Mesenchymal stem cell (in vitro differentiated cells and primary cell): ENCODE measurements around the gene IWS1.

Experiments
- DNase-seq: peaks from one replicate; pipeline ENCODE4 v3.0.0-alpha.2; 2013
- H2AFZ ChIP-seq: one replicate; pipeline ENCODE4 v1.6.1; 2013; ENCODE audit warnings: low read depth, mild to moderate bottlenecking, control low read depth, inconsistent platforms, low read length, moderate library complexity
- H2AK5ac ChIP-seq: 2 replicates; pipeline ENCODE4 v1.6.1; 2013; ENCODE audit warnings: low read length, moderate library complexity, mild to moderate bottlenecking, inconsistent platforms; ENCODE audit not compliant: severe bottlenecking
- H2BK120ac ChIP-seq: one replicate; pipeline ENCODE4 v1.6.1; 2013; ENCODE audit warnings: low read depth, mild to moderate bottlenecking, inconsistent platforms, low read length, moderate library complexity
- H2BK12ac ChIP-seq, 2 experiments: one replicate each; pipeline ENCODE4 v1.6.1; 2013; ENCODE audit warnings: inconsistent platforms in 2 of 2, low read length in 2 of 2, mild to moderate bottlenecking in 2 of 2, moderate library complexity in 2 of 2, control low read depth in 1 of 2
- H2BK15ac ChIP-seq: one replicate; pipeline ENCODE4 v1.6.1; 2013; ENCODE audit warnings: mild to moderate bottlenecking, low read depth, inconsistent platforms; ENCODE audit not compliant: poor library complexity, severe bottlenecking
- H2BK5ac ChIP-seq: 2 replicates; pipeline ENCODE4 v1.6.1; 2013; ENCODE audit warnings: low read depth, mild to moderate bottlenecking, low read length, control low read depth, inconsistent platforms; ENCODE audit not compliant: poor library complexity, severe bottlenecking
- H3K14ac ChIP-seq, 2 experiments: one replicate each; pipeline ENCODE4 v1.6.1; 2013; ENCODE audit warnings: inconsistent platforms in 2 of 2, low read length in 2 of 2, control low read depth in 1 of 2, mild to moderate bottlenecking in 1 of 2, moderate library complexity in 1 of 2
- H3K18ac ChIP-seq, 2 experiments: one replicate each; pipeline ENCODE4 v1.6.1; 2013; ENCODE audit warnings: inconsistent platforms in 2 of 2, low read length in 2 of 2, control low read depth in 1 of 2, low read depth in 1 of 2, mild to moderate bottlenecking in 1 of 2
- H3K23ac ChIP-seq, 2 experiments: one replicate each; pipeline ENCODE4 v1.6.1; 2013; ENCODE audit warnings: inconsistent platforms in 2 of 2, low read length in 2 of 2, mild to moderate bottlenecking in 2 of 2, moderate library complexity in 2 of 2, control low read depth in 1 of 2
- H3K27ac ChIP-seq: 2 replicates; pipeline ENCODE4 v1.5.1; 2013; ENCODE audit warnings: mild to moderate bottlenecking, moderate library complexity, low read length, control low read depth, inconsistent platforms; ENCODE audit not compliant: poor library complexity, severe bottlenecking
- H3K27me3 ChIP-seq, 2 experiments: 2 replicates each; pipeline versions ENCODE4 v1.6.1 to v1.7.0; 2013; ENCODE audit warnings: low read length in 2 of 2, mild to moderate bottlenecking in 2 of 2, moderate library complexity in 2 of 2, control low read depth in 1 of 2, inconsistent platforms in 1 of 2; ENCODE audit not compliant: control insufficient read depth in 1 of 2, insufficient read depth in 1 of 2
- H3K36me3 ChIP-seq, 2 experiments: 2 replicates each; pipeline versions ENCODE4 v1.6.1 to v1.7.0; 2013; ENCODE audit warnings: low read length in 2 of 2, control low read depth in 1 of 2, inconsistent platforms in 1 of 2, low read depth in 1 of 2, mild to moderate bottlenecking in 1 of 2; ENCODE audit not compliant: insufficient read depth in 2 of 2, control insufficient read depth in 1 of 2
- H3K4ac ChIP-seq, 2 experiments: one replicate each; pipeline ENCODE4 v1.6.1; 2013; ENCODE audit warnings: inconsistent platforms in 2 of 2, low read length in 2 of 2, mild to moderate bottlenecking in 2 of 2, moderate library complexity in 2 of 2, control low read depth in 1 of 2, low read depth in 1 of 2
- H3K4me1 ChIP-seq: 2 replicates; pipeline ENCODE4 v1.6.1; 2013; ENCODE audit warnings: low read depth, low read length, control low read depth; ENCODE audit not compliant: control insufficient read depth, insufficient read depth
- H3K4me2 ChIP-seq: 2 replicates; pipeline ENCODE4 v1.6.1; 2013; ENCODE audit warnings: low read length, mild to moderate bottlenecking, inconsistent platforms; ENCODE audit not compliant: poor library complexity, severe bottlenecking
- H3K4me3 ChIP-seq, 2 experiments: 2 replicates each; pipeline versions ENCODE4 v1.5.1 to v1.7.0; 2013; ENCODE audit warnings: low read length in 2 of 2, mild to moderate bottlenecking in 2 of 2, control low read depth in 1 of 2, low read depth in 1 of 2; ENCODE audit not compliant: insufficient read depth in 1 of 2
- H3K79me1 ChIP-seq: replicated peaks from 2 replicates; pipeline ENCODE4 v1.6.1; 2013; ENCODE audit warnings: mild to moderate bottlenecking, control low read depth, low read length, inconsistent platforms; ENCODE audit not compliant: poor library complexity, severe bottlenecking
- H3K9ac ChIP-seq: 2 replicates; pipeline ENCODE4 v1.7.0; 2013; ENCODE audit warnings: mild to moderate bottlenecking, low read length, moderate library complexity
- H3K9me3 ChIP-seq: 2 replicates; pipeline ENCODE4 v1.7.0; 2013; ENCODE audit warnings: mild to moderate bottlenecking, low read length; ENCODE audit not compliant: control insufficient read depth
- H4K8ac ChIP-seq: one replicate; pipeline ENCODE4 v1.6.1; 2013; ENCODE audit warnings: inconsistent platforms, mild to moderate bottlenecking, low read length, moderate library complexity
- H4K91ac ChIP-seq: one replicate; pipeline ENCODE4 v1.6.1; 2013; ENCODE audit warnings: mild to moderate bottlenecking, low read length, inconsistent platforms
- WGBS: methylation state at CpG from one replicate; pipeline ENCODE4 v1.1.7; 2013; ENCODE audit warnings: mixed read lengths; 5-methylcytosine and 5-hydroxymethylcytosine counted together

The IWS1 gene

GRCh38 chr2:127537644-127538043, 11.4 kb upstream of the IWS1 start:
- Histone ChIP-seq H2BK12ac (no peak overlapping the region), H4K8ac (no peak overlapping the region), H3K27ac (no peak overlapping the region), H3K18ac (no peak overlapping the region), H2AK5ac (no peak overlapping the region), H3K9ac (no peak overlapping the region), H3K4me3 (no peak overlapping the region), H4K91ac (no peak overlapping the region), H2BK120ac (no peak overlapping the region), H3K79me1 (no peaks in the 10 kb centered on the region), H2BK15ac (no peak overlapping the region), H3K27me3 (peaks cover 18 to 48% of the 10 kb centered on the region in 2 experiments), H3K9me3 (no peaks in the 10 kb centered on the region), H3K4me2 (no peak overlapping the region), H3K23ac (no peak overlapping the region), H2BK5ac (no peak overlapping the region), H3K4me1 (peaks cover 5% of the 10 kb centered on the region), H3K36me3 (no peaks in the 10 kb centered on the region), H3K14ac (no peak overlapping the region), H2AFZ (no peak overlapping the region), H3K4ac (no peak overlapping the region)
- no peak for DNase-seq
- 89% methylated on average over 5 of the region's 5 CpGs for WGBS

- Histone ChIP-seq H2AFZ (no peak overlapping the region), H4K91ac (no peak overlapping the region), H3K36me3 (no peaks in the 10 kb centered on the region), H2BK15ac (no peak overlapping the region), H2BK120ac (no peak overlapping the region), H3K27me3 (peaks cover 24 to 48% of the 10 kb centered on the region in 2 experiments), H3K9me3 (no peaks in the 10 kb centered on the region), H3K79me1 (no peaks in the 10 kb centered on the region), H3K27ac (no peak overlapping the region), H3K14ac (no peak overlapping the region), H3K18ac (no peak overlapping the region), H3K4me3 (no peak overlapping the region), H2AK5ac (no peak overlapping the region), H2BK5ac (no peak overlapping the region), H3K4me1 (peaks cover 2% of the 10 kb centered on the region), H3K4ac (no peak overlapping the region), H3K4me2 (no peak overlapping the region), H4K8ac (no peak overlapping the region), H3K23ac (no peak overlapping the region), H3K9ac (no peak overlapping the region), H2BK12ac (no peak overlapping the region)
- WGBS, result 85% methylated on average over 3 of the region's 7 CpGs
- DNase-seq, result no peak
These were observed 10.6 kb upstream of the IWS1 start for GRCh38 chr2:127536707-127537541.

GRCh38 chr2:127535918-127536317, 9.6 kb upstream of the IWS1 start:
- Histone ChIP-seq H3K4me3 (no peak overlapping the region), H2BK15ac (no peak overlapping the region), H3K4ac (no peak overlapping the region), H2AK5ac (no peak overlapping the region), H3K18ac (no peak overlapping the region), H3K79me1 (no peaks in the 10 kb centered on the region), H2BK12ac (no peak overlapping the region), H4K8ac (no peak overlapping the region), H3K27me3 (peaks cover 24 to 41% of the 10 kb centered on the region in 2 experiments), H3K23ac (no peak overlapping the region), H3K36me3 (no peaks in the 10 kb centered on the region), H3K4me1 (peaks cover 2% of the 10 kb centered on the region), H2BK5ac (no peak overlapping the region), H2BK120ac (no peak overlapping the region), H2AFZ (no peak overlapping the region), H3K4me2 (no peak overlapping the region), H3K27ac (no peak overlapping the region), H3K9me3 (no peaks in the 10 kb centered on the region), H3K9ac (no peak overlapping the region), H3K14ac (no peak overlapping the region), H4K91ac (no peak overlapping the region)
- WGBS, result 90% methylated on average over 6 of the region's 6 CpGs
- DNase-seq, result no peak

GRCh38 chr2:127535422-127535901, 9.2 kb upstream of the IWS1 start, which contains the start of gene MYO7B:
TSS of gene MYO7B (plus strand) at chr2:127535683. CDS start at chr2:127559723, 24,040 bp downstream.
- no peak within 1 kb of the TSS for H3K23ac ChIP-seq
- H3K27ac ChIP-seq, result no peak within 1 kb of the TSS
- H3K4me2 ChIP-seq, result no peak within 1 kb of the TSS
- H3K9me3 ChIP-seq, result no peaks in the 10 kb centered on the region
- no peak within 1 kb of the TSS for H3K4me3 ChIP-seq
- H3K18ac ChIP-seq, result no peak within 1 kb of the TSS
- H2AFZ ChIP-seq, result no peak within 1 kb of the TSS
- 78% methylated on average over 11 of the region's 11 CpGs for WGBS
- H3K14ac ChIP-seq, result no peak within 1 kb of the TSS
- H4K91ac ChIP-seq, result no peak within 1 kb of the TSS
- H2BK5ac ChIP-seq, result no peak within 1 kb of the TSS
- H3K36me3 ChIP-seq, result no peaks in the 10 kb centered on the region
- no peak within 1 kb of the TSS for H4K8ac ChIP-seq
- peaks cover 2% of the 10 kb centered on the region for H3K4me1 ChIP-seq
- no peak within 1 kb of the TSS for H3K4ac ChIP-seq
- no peak within 1 kb of the TSS for H2BK15ac ChIP-seq
- H2BK120ac ChIP-seq, result no peak within 1 kb of the TSS
- H2AK5ac ChIP-seq, result no peak within 1 kb of the TSS
- H3K9ac ChIP-seq, result no peak within 1 kb of the TSS
- no peak within 1 kb of the TSS for H2BK12ac ChIP-seq
- peaks cover 24 to 39% of the 10 kb centered on the region in 2 experiments for H3K27me3 ChIP-seq
- DNase-seq, result no peak
- H3K79me1 ChIP-seq, result no peaks in the 10 kb centered on the region
